H1 (cell line): Measurements from ENCODE around the gene STARD9. TPM values are rescaled to one million over a fixed set of nuclear protein-coding genes. Genes with fewer than 3 reads are reported as not detected.

Experiments
- CHD7 ChIP-seq: fragments of 300-600 bp; sonication (generic); IDR thresholded peaks from 2 replicates; pipeline ENCODE4 v1.7.1; 2012; ENCODE audit warnings: low read length, moderate library complexity, mild to moderate bottlenecking, inconsistent platforms; ENCODE audit not compliant: insufficient replicate concordance
- TAF1 ChIP-seq: IDR thresholded peaks from 2 replicates; pipeline ENCODE4 v1.6.1; 2011; ENCODE audit warnings: mild to moderate bottlenecking, low read depth, low read length
- TCF12 ChIP-seq: IDR thresholded peaks from 2 replicates; pipeline ENCODE4 v1.6.1; 2011; ENCODE audit warnings: low read depth, mild to moderate bottlenecking, low read length
- polyA plus RNA-seq, 7 experiments: library from polyadenylated mRNA; depleted of rRNA in 3 of 7; stranded (reverse) in 5 of 7; unstranded in 2 of 7; fragments of >200 nt in 5 of 7; fragments of 200-250 nt in 2 of 7; gene quantifications; 1 replicate in 5 of 7; 2 replicates in 1 of 7; 4 replicates in 1 of 7; pipeline versions ENCODE4 v1.2.1 to v1.2.3, GENCODE V29; 2011 to 2013; ENCODE audit warnings: missing spikeins in 2 of 7, mixed read lengths in 2 of 7
- total RNA-seq: library from RNA; stranded (reverse); fragmentation: NEBNext Ultra II Directional; extraction: Animal tissue kit (Norgen Biotek cat#: 25700); gene quantifications from 2 replicates; pipeline ENCODE4 v1.2.1, GENCODE V29; 2021

STARD9 gene
- total and polyA plus RNA-seq, 2 of the 8 experiments (the other 6 are each of a cell fraction or from before 2014, with no cell fraction given): 2.8 to 7.0 TPM

GRCh38 chr15:42741710-42742109, 166.3 kb downstream of the STARD9 start (continued):
- TF ChIP-seq CHD7 (no peak), TCF12 (no peak), TAF1 (no peak)
- TF ChIP-seq, all 59 proteins: peak for 0
